H1 (cell line): ENCODE data around the gene MRPS14.

Experiments
- BRCA1 ChIP-seq: IDR thresholded peaks from 2 replicates; pipeline ENCODE4 v1.6.1; 2012; ENCODE audit warnings: low read depth, low read length, improper control_type of control experiment
- CTCF ChIP-seq, 3 experiments: IDR thresholded peaks; 1 replicate in 2 of 3; 2 replicates in 1 of 3; pipeline versions ENCODE4 v1.5.1 to v1.6.1; 2011; ENCODE audit warnings: low read length in 3 of 3, mild to moderate bottlenecking in 3 of 3, inconsistent platforms in 2 of 3, low read depth in 1 of 3, moderate library complexity in 1 of 3; ENCODE audit not compliant: insufficient read depth in 1 of 3; ENCODE audit errors: control extremely low read depth in 1 of 3
- FOSL1 ChIP-seq: IDR thresholded peaks from 2 replicates; pipeline ENCODE4 v1.6.1; 2011; ENCODE audit warnings: mild to moderate bottlenecking, low read depth, low read length, moderate library complexity; ENCODE audit not compliant: insufficient read depth
- KDM1A ChIP-seq: fragments of 200-600, 300-600 bp; sonication (generic); IDR thresholded peaks from 2 replicates; pipeline ENCODE4 v1.7.1; 2016; ENCODE audit warnings: mild to moderate bottlenecking, low read length, borderline replicate concordance
- NRF1 ChIP-seq: IDR thresholded peaks from 2 replicates; pipeline ENCODE4 v1.6.1; 2011; ENCODE audit warnings: mild to moderate bottlenecking, low read depth, low read length, improper control_type of control experiment
- PHF8 ChIP-seq: fragments of 200-600 bp; sonication (generic); conservative IDR thresholded peaks from 2 replicates; pipeline ENCODE4 v1.7.1; 2012; ENCODE audit warnings: low read depth, mild to moderate bottlenecking, inconsistent platforms, low read length, moderate library complexity
- RAD21 ChIP-seq, 2 experiments: IDR thresholded peaks in 1 of 2; conservative IDR thresholded peaks in 1 of 2; 2 replicates each; pipeline ENCODE4 v1.6.1; 2011; ENCODE audit warnings: low read depth in 2 of 2, low read length in 2 of 2, improper control_type of control experiment in 1 of 2, inconsistent platforms in 1 of 2, mild to moderate bottlenecking in 1 of 2, moderate library complexity in 1 of 2
- RNF2 ChIP-seq: fragments of 200-900, 300-1000 bp; sonication (generic); IDR thresholded peaks from 2 replicates; pipeline ENCODE4 v1.7.1; 2016; ENCODE audit warnings: borderline replicate concordance, low read depth, mild to moderate bottlenecking, antibody characterized with exemption, low read length; ENCODE audit not compliant: poor library complexity, severe bottlenecking; ENCODE audit errors: missing control alignments
- TEAD4 ChIP-seq: IDR thresholded peaks from 2 replicates; pipeline ENCODE4 v1.6.1; 2012; ENCODE audit warnings: low read depth, low read length, inconsistent platforms, mixed read lengths

DNA sequence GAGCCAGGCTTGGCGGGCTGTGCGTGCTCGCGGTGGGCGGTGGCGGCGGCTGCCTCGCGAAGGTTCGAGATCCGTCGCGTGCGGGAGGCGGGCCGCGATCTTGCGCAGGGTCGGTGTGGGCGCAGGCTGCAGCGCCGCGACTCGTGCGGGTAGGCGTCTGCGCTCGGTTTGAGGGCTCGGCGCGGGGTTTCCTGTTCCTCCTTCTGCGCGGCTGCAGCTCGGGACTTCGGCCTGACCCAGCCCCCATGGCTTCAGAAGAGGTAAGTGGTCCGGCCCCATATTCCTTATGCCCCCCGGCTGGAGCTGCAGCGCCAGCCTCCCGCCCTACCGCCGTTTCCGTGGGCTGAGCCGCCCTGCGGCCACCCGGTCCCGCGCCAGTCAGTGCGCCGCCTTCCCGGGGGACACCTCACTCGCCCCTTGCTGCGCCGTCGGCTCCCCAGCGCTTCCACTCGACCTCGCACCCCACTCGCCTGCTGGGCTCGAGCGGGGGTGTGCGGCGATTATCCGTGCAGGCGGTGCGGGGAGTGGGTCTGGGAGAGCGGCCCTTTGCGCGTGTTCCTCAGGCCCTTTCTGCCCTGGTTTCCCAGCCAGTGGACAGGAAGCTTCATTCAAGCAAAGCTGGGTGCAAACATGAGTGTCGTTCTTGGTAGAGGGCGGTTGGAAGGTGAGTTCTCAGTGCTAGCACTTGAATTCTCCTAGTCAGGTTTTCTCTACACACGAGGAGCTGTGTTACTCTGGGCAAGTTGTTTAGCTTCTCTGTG, 23.1 kb downstream of the MRPS14 start, which contains the start of gene CACYBP:
- TF ChIP-seq KDM1A (no peak), RAD21 (IDR thresholded peaks at IDR 0.05 in 1 of 2, conservative IDR thresholded peaks at IDR 0.05 in 1 of 2; ENCODE audit: low read depth in 2 of 2, low read length in 2 of 2) (no peak), BRCA1 (no peak), PHF8 (no peak; the same call in 1 of the 2 replicates), CTCF (IDR thresholded peaks at IDR 0.05; ENCODE audit: control extremely low read depth in 1 of 3, insufficient read depth in 1 of 3, low read depth in 1 of 3, low read length in 3 of 3) (no peak), TEAD4 (no peak), RNF2 (no peak), FOSL1 (no peak), NRF1 (no peak)
